GM12892 (cell line): ENCODE results near the gene ALOX15B.

Source experiments
- POLR2A ChIP-seq: IDR thresholded peaks from 2 replicates; pipeline ENCODE4 v1.6.1; 2011; ENCODE audit warnings: low read depth, low read length, control low read depth
- POLR2AphosphoS5 ChIP-seq: IDR thresholded peaks from 2 replicates; pipeline ENCODE4 v1.6.1; 2011; ENCODE audit warnings: low read depth, low read length, control low read depth

- TF ChIP-seq POLR2A: no peak
- no peak for TF ChIP-seq POLR2AphosphoS5
These were observed 18.8 kb downstream of the ALOX15B start for GRCh38 chr17:8057691-8058114.
